Measurements from ENCODE around the gene TMEM179.

GRCh38 chr14:104587641-104588040 is 16.9 kb downstream of the TMEM179 start:
- TF ChIP-seq CTCF (IDR thresholded peaks at IDR 0.05) (no peak), EP300 (IDR thresholded peaks at IDR 0.05) (no peak), POLR2A (IDR thresholded peaks at IDR 0.05) (no peak)

Data from ovary (tissue), 3 donors.